Kasumi-1 (cell line): Measurements from ENCODE around the gene C8B.

Experiments
- DNase-seq, 2 experiments: peaks; one replicate each; lab custom pipeline; 2025; lab: John Stamatoyannopoulos, UW

Gene C8B

GRCh38 chr1:56931211-56931610 is 34.6 kb downstream of the C8B start:
- DNase-seq, result no peak

GRCh38 chr1:56929492-56929891 is 36.3 kb downstream of the C8B start:
- no peak for DNase-seq

- DNase-seq, result no peak
These were observed 37.8 kb downstream of the C8B start for GRCh38 chr1:56927986-56928385.

GRCh38 chr1:56927171-56927570 is 38.6 kb downstream of the C8B start:
- DNase-seq, result no peak

- no peak for DNase-seq
These were observed 40.6 kb downstream of the C8B start for GRCh38 chr1:56925193-56925592.

GRCh38 chr1:56924116-56924515 is 41.7 kb downstream of the C8B start:
- no peak for DNase-seq

- no peak for DNase-seq
These were observed 42.6 kb downstream of the C8B start for GRCh38 chr1:56923201-56923600.

- no peak for DNase-seq
These were observed 43.3 kb downstream of the C8B start for GRCh38 chr1:56922507-56922906.

- DNase-seq, result no peak
These were observed 43.7 kb downstream of the C8B start for GRCh38 chr1:56922070-56922469.

- no peak for DNase-seq
These were observed 44.3 kb downstream of the C8B start for GRCh38 chr1:56921479-56921878.

- no peak for DNase-seq
These were observed 45.2 kb downstream of the C8B start for GRCh38 chr1:56920591-56921001.

- DNase-seq, result no peak
These were observed 48.5 kb downstream of the C8B start for GRCh38 chr1:56917356-56917755.

GRCh38 chr1:56916630-56917029 is 49.2 kb downstream of the C8B start:
- no peak for DNase-seq

GRCh38 chr1:56915960-56916359 is 49.9 kb downstream of the C8B start:
- no peak for DNase-seq

GRCh38 chr1:56912325-56912724 is 53.5 kb downstream of the C8B start:
- DNase-seq, result no peak

GRCh38 chr1:56911098-56911938 is 54.5 kb downstream of the C8B start:
- DNase-seq, result no peak

GRCh38 chr1:56910441-56910985 is 55.3 kb downstream of the C8B start:
- no peak for DNase-seq

GRCh38 chr1:56908619-56909221 is 57.1 kb downstream of the C8B start:
- DNase-seq, result no peak

- DNase-seq, result no peak
These were observed 60.1 kb downstream of the C8B start for GRCh38 chr1:56905667-56906066.

GRCh38 chr1:56904663-56905397 is 61.0 kb downstream of the C8B start:
- no peak for DNase-seq

GRCh38 chr1:56903778-56904177 is 62.0 kb downstream of the C8B start:
- DNase-seq, result no peak

- DNase-seq, result no peak
These were observed 64.1 kb downstream of the C8B start for GRCh38 chr1:56901716-56902115.

- DNase-seq, result no peak
These were observed 66.9 kb downstream of the C8B start for GRCh38 chr1:56898879-56899278.
